HepG2 (cell line): ENCODE measurements around the gene CHRNB1. TPM values are rescaled to one million over a fixed set of nuclear protein-coding genes. Genes with fewer than 3 reads are reported as not detected.

Experiments
- ADNP ChIP-seq: sonication (generic); formaldehyde crosslinking; IDR thresholded peaks from 2 replicates; pipeline ENCODE4 v1.4.0; 2020; ENCODE audit warnings: missing genetic modification reagents
- ARID4A ChIP-seq: sonication (generic); formaldehyde crosslinking; IDR thresholded peaks from 2 replicates; pipeline ENCODE4 v1.5.0; 2020; ENCODE audit warnings: mild to moderate bottlenecking, missing genetic modification reagents, borderline replicate concordance
- ATRX ChIP-seq: sonication (generic); formaldehyde crosslinking; IDR thresholded peaks from 2 replicates; pipeline ENCODE4 v1.4.0; 2020; ENCODE audit warnings: missing genetic modification reagents, borderline replicate concordance
- KLF6 ChIP-seq: IDR thresholded peaks from 2 replicates; pipeline ENCODE4 v1.8.0; 2016; ENCODE audit warnings: missing biosample characterization, missing genetic modification reagents
- PATZ1 ChIP-seq: sonication (generic); formaldehyde crosslinking; IDR thresholded peaks from 2 replicates; pipeline ENCODE4 v1.4.0; 2020; ENCODE audit warnings: missing genetic modification reagents
- RBAK ChIP-seq: sonication (generic); formaldehyde crosslinking; IDR thresholded peaks from 2 replicates; pipeline ENCODE4 v1.5.1; 2020; ENCODE audit warnings: mild to moderate bottlenecking, missing genetic modification reagents
- RXRB ChIP-seq: IDR thresholded peaks from 2 replicates; pipeline ENCODE4 v1.6.1; 2016; ENCODE audit warnings: borderline replicate concordance, missing genetic modification reagents, missing compliant biosample characterization
- SALL1 ChIP-seq: sonication (generic); formaldehyde crosslinking; IDR thresholded peaks from 2 replicates; pipeline ENCODE4 v1.8.0; 2022; ENCODE audit warnings: mild to moderate bottlenecking, missing genetic modification reagents
- YEATS4 ChIP-seq: sonication (generic); formaldehyde crosslinking; IDR thresholded peaks from 2 replicates; pipeline ENCODE4 v1.4.0; 2020; ENCODE audit warnings: missing genetic modification reagents, borderline replicate concordance
- ZEB1 ChIP-seq: IDR thresholded peaks from 2 replicates; pipeline ENCODE4 v1.6.1; 2012; ENCODE audit warnings: mild to moderate bottlenecking, low read depth, inconsistent platforms; ENCODE audit not compliant: insufficient replicate concordance
- ZFY ChIP-seq: sonication (generic); formaldehyde crosslinking; IDR thresholded peaks from 2 replicates; pipeline ENCODE4 v1.4.0; 2020; ENCODE audit warnings: missing genetic modification reagents
- ZNF17 ChIP-seq: sonication (generic); formaldehyde crosslinking; IDR thresholded peaks from 2 replicates; pipeline ENCODE4 v1.5.0; 2020; ENCODE audit warnings: mild to moderate bottlenecking, missing genetic modification reagents
- ZNF431 ChIP-seq: sonication (generic); formaldehyde crosslinking; IDR thresholded peaks from 2 replicates; pipeline ENCODE4 v1.9.0; 2022; ENCODE audit warnings: missing genetic modification reagents, low read depth, mild to moderate bottlenecking, borderline replicate concordance
- ZNF496 ChIP-seq: sonication (generic); formaldehyde crosslinking; IDR thresholded peaks from 2 replicates; pipeline ENCODE4 v1.8.1; 2023; ENCODE audit warnings: mild to moderate bottlenecking, moderate library complexity, missing genetic modification reagents; ENCODE audit not compliant: insufficient replicate concordance
- polyA plus RNA-seq, 8 experiments: library from polyadenylated mRNA; depleted of rRNA in 3 of 8; stranded (reverse) in 7 of 8; unstranded in 1 of 8; fragments of >200 nt; fragmentation: Illumina TruSeq in 4 of 8; extraction: Trizol in 4 of 8; gene quantifications; 2 replicates each; pipeline versions ENCODE4 v1.2.1 to v1.2.3, GENCODE V29; 2011 to 2016; ENCODE audit warnings: low read depth in 4 of 8, missing spikeins in 1 of 8, mixed read lengths in 1 of 8; ENCODE audit not compliant: insufficient read depth in 1 of 8
- total RNA-seq, 5 experiments: library from RNA; depleted of rRNA; stranded (reverse); fragments of >200 nt; fragmentation: Illumina TruSeq; extraction: Trizol; gene quantifications; 2 replicates each; pipeline ENCODE4 v1.2.3, GENCODE V29; 2016; ENCODE audit warnings: low read depth in 1 of 5
- TF ChIP-seq, protein P1 (sequence below): sonication (generic); formaldehyde crosslinking; IDR thresholded peaks from 2 replicates; pipeline ENCODE4 v1.4.0; 2020; ENCODE audit warnings: mild to moderate bottlenecking, missing genetic modification reagents, borderline replicate concordance

Gene CHRNB1
- total and polyA plus RNA-seq, 2 of the 13 experiments (the other 11 are each of a cell fraction or from before 2014, with no cell fraction given), result 5.4 to 33.7 TPM

DNA sequence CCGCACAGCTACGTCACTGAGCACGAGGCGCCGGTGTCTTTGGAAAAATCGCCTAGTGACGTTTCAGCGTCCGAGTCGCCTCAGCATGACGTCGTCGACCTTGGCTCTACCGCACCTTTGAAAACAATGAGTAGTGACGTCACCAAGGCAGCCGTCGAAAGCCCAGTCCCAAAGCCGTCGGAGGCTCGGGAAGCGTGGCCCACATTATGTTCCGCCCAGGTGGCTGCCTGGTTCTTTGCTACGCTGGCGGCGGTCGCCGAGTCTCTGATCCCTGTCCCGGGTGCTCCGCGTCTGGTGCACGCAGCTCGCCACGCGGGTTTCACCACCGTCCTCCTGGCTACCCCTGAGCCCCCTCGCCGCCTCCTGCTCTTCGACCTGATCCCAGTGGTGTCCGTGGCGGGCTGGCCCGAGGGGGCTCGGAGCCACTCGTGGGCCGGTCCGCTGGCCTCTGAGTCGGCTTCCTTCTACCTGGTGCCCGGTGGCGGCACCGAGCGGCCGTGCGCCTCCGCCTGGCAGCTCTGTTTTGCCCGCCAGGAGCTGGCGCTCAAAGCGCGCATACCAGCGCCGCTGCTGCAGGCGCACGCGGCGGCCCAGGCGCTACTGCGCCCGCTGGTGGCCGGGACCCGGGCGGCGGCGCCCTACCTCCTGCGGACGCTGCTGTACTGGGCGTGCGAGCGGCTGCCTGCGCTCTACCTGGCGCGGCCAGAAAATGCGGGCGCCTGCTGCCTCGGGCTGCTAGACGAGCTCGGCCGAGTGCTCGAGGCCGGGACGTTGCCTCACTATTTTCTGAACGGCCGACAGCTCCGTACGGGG lies 8.1 kb upstream of the CHRNB1 start (continued):
- TF ChIP-seq ATRX (CRISPR knock-in tag) (no peak), ZNF431 (no peak), RXRB (no peak), SALL1 (CRISPR knock-in tag) (0 out of 2 replicates have a peak, but pooled peaks have one; percentile 50), RBAK (CRISPR knock-in tag) (no peak), ZNF17 (CRISPR knock-in tag) (no peak), ARID4A (CRISPR knock-in tag) (peak; percentile 37; the same call in 1 of the 2 replicates), YEATS4 (CRISPR knock-in tag) (0 out of 2 replicates have a peak, but pooled peaks have one; percentile 9), KLF6 (CRISPR knock-in tag) (0 out of 2 replicates have a peak, but pooled peaks have one; percentile 26), PATZ1 (CRISPR knock-in tag) (no peak), ZNF496 (no peak), ZEB1 (no peak), ADNP (CRISPR knock-in tag) (no peak), ZFY (CRISPR knock-in tag) (0 out of 2 replicates have a peak, but pooled peaks have one; percentile 25)
- TF ChIP-seq, protein P1, sequence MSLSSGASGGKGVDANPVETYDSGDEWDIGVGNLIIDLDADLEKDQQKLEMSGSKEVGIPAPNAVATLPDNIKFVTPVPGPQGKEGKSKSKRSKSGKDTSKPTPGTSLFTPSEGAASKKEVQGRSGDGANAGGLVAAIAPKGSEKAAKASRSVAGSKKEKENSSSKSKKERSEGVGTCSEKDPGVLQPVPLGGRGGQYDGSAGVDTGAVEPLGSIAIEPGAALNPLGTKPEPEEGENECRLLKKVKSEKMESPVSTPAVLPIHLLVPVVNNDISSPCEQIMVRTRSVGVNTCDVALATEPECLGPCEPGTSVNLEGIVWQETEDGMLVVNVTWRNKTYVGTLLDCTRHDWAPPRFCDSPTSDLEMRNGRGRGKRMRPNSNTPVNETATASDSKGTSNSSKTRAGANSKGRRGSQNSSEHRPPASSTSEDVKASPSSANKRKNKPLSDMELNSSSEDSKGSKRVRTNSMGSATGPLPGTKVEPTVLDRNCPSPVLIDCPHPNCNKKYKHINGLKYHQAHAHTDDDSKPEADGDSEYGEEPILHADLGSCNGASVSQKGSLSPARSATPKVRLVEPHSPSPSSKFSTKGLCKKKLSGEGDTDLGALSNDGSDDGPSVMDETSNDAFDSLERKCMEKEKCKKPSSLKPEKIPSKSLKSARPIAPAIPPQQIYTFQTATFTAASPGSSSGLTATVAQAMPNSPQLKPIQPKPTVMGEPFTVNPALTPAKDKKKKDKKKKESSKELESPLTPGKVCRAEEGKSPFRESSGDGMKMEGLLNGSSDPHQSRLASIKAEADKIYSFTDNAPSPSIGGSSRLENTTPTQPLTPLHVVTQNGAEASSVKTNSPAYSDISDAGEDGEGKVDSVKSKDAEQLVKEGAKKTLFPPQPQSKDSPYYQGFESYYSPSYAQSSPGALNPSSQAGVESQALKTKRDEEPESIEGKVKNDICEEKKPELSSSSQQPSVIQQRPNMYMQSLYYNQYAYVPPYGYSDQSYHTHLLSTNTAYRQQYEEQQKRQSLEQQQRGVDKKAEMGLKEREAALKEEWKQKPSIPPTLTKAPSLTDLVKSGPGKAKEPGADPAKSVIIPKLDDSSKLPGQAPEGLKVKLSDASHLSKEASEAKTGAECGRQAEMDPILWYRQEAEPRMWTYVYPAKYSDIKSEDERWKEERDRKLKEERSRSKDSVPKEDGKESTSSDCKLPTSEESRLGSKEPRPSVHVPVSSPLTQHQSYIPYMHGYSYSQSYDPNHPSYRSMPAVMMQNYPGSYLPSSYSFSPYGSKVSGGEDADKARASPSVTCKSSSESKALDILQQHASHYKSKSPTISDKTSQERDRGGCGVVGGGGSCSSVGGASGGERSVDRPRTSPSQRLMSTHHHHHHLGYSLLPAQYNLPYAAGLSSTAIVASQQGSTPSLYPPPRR, result no peak
